C1 segment of cervical spinal cord (tissue), 14 donors: ENCODE results near the gene KMT2B.
A peak's percentile ranks its signal among the peaks of the same experiment; 100 is the strongest.
"Not testable (repeated sequence)": the region's sequence is repeated elsewhere in the genome, so short reads cannot be mapped to it uniquely, and the experiment has no call there.

Experiments
- DNase-seq, 14 donors: peaks; one replicate each; lab custom pipeline; 2025; lab: John Stamatoyannopoulos, UW

Gene KMT2B

DNA sequence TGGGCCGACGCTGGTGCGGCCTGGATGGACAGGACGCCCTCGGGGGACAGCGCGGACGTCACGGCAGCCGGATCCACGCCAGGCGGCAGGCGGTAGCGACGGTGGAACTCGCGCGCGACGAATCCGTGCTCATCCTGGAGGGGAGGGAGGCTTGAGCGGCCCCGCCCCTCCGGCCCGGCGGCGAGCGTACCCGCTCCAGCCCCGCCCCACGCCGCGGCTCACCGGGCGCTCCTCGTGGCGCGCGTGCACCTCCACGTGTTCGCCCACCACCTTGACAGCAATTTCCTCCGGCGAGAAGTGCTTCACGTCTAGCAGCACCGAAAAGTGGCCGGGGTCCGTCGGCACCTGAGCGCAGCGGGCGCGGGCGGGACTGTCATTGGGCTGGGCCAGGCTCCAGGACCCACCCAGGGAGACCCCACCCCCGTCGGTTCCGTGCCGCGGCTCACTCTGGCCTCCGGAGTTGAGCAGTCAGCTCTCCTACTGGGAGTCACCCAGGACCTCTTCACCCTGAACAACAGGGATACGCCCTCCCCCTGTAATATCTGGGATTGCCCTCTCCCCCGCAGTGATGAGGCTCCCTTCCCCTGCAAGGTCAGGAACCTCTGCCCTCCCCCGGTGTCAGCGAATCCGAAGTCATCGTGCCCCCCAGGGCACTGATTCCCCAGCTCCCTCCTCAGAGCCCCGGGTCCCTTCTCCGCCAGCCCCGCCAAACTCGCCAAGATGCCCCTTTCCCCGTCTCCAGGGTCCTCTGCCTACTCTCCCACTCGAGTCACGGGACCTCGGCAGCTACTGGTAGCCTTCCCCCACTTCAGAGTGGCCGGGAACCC is 38.0 kb downstream of the KMT2B start:
- no peak for DNase-seq

DNA sequence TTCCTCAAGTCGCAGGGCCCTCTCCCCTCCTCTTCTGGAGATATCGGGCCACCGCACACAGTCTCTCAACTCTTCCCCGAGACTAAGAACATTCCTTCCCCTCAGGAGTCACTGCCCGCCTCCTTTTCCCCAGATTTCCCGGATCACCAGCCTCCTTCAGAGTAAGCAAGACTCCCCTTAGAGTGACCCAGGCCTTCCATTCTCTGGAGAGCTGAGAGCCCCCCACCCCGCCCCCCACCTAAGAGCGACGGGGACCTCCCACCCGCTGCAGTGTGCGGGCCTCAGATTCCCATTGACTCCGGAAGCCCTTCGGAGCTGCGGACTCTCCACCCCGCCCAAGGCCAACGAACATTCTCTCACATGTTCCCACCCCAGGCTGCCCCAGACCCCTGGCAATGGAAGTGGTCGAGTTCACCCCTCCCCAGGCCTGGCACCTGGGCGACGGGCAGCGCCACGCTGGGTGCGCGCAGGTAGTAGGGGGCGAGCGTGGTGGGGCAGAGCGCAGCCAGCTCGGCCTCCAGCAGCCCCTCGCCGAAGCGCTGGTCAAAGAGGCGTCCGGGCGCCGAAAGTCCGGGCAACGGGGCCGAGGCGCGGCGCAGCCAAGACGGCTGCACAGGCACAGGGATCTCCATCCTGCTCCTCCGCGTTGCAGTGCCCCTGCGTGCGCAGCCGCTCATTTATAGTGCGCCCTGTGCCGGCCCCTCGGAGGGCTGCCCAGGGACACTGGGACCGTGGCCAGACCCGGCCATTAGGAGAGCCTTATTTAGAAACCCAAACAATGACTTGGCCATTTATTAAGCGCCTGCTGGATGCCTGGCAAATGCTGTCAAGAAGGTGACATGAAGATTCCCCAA is 38.8 kb downstream of the KMT2B start, which contains the start of gene HSPB6:
TSS of gene HSPB6 (minus strand) at position 653 of the 854 bp plus-strand sequence. CDS start at position 632, 21 bp downstream.
- DNase-seq: peak in 7 of 14 donors; percentile 16 to 66 (median 40)

DNA sequence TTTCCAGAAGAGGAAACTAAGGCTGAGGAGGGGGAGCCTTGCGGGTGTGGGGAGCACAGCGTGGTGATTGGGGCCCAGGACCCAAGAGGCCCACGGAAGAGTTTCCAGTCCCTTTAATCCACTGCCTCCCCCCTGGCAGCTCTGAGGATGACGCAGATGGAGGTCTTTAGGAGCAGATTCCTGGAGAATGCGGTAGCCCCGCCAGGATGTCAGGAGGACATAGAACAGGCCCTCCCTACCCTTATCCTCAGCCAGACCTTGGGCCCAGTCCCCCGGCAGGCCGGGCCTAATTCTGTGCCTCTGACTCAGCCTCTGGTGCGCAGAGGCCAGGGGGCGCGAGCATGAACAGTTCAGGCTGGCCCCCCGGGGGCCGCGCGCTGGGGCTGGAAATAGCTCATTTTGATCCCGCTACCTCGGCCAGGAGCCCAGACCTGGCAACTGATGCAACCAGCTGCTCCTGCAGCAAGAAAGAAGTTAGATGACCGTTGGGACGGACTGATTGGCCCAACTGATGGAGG is 39.5 kb downstream of the KMT2B start:
- peak in 6 of 14 donors; percentile 34 to 87 (median 76) for DNase-seq

GRCh38 chr19:35757749-35758608 is 40.2 kb downstream of the KMT2B start, which contains the start of gene PROSER3:
TSS of gene PROSER3 (plus strand) at chr19:35758176. CDS start at chr19:35758216, 40 bp downstream.
- peak; percentile 74 to 99 (median 97) for DNase-seq

DNA sequence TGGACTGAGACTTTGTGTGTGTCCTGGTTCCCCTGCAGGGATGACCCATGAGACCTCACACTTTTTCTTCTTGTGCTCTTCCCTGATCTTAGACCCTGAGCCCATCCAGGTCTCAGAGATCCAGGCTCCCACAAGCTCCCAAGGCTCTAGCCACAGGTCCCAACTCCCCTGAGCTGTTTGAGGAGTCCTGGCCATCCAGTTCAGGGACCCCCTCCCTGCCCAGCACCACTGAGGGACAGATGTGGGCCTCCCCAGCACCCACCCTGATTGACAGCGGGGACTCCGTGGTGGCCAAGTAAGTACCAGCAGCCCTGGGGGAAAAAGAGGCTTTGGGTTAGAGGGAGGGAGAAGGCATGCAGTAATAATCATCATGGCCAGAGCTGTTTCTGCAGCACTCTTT is 41.9 kb downstream of the KMT2B start:
- no peak for DNase-seq

DNA sequence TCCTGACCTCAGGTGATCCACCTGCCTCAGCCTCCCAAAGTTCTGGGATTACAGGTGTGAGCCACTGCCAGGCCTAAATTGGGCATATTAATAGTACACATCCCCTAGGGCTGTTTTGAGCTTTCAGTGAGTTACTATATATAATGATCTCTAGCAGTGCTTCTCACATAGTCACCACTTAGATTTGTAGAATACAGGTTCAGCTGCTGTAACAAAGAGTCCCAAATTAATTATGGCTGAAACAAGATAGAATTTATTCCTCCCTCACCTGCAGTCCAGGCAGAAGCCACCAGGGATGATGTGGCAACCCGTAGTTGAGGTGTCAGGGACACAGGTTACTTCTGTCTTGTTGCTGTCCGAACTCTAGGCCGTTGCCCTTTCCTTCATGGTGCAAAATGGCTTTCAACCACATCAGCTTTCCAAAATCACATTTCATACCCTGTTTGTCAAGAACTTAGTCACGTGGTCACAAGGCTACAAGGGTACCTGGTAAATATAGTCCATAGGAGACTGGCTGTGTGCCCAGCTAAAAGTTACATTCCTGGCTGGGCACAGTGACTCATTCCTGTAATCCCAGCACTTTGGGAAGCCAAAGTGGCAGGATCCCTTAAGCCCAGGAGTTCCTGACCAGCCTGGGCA is 43.0 kb downstream of the KMT2B start:
- DNase-seq: no peak

DNA sequence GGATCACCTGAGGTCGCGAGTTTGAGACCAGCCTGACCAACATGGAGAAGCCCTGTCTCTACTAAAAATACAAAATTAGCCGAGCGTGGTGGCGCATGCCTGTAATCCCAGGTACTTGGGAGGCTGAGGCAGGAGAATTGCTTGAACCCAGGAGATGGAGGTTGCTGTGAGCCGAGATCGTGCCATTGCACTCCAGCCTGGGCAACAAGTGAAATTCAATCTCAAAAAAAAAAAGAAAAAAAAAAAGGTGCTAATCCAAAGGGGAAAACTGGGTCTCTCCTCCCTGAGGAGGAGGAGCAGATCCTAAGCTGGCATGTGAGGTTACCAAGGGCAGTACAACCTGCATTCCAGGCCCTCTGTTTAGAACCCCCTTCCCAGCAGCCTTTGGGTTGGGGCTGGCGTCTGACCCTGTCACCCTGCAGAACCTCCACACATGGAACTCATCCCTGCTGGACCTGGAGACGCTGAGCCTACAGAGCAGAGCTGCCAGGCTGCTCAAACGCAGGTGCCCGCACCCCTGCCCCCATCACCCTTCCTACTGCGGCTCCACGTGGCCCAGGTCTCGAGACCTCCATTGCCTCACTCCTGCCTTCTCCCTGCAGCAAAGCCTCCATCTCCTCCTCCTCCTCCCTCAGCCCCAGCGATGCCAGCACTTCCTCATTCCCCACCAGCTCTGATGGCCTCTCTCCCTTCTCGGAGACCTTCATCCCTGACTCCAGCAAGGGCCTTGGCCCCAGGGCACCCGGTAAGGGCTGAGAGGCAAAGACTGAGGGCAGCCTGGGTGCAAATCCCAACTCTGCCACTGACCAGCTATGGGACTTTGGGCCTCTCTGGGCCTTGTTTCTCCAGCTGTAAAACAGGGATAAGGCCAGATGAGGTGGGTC is 46.9 kb downstream of the KMT2B start:
- DNase-seq: no peak

GRCh38 chr19:35766571-35767104 is 48.8 kb downstream of the KMT2B start:
- no peak for DNase-seq

- DNase-seq: no peak
Observed at GRCh38 chr19:35767288-35768081, 49.7 kb downstream of the KMT2B start.

DNA sequence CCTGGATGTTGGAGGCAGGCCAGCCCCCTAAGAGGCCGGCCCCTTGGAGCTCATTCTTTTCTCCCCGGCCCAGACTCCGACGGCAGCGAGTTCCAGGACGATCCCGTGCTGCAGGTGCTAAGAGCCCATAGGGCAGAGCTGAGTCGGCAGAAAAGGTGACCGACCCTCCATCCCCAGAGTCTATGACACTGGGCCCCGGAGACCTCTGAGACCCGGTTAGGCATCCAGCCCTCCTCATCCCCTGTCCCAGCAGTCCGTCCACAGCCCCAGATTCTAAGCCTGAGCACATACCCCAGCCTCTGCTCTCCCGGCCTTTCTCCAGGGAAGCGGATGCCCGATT is 50.2 kb downstream of the KMT2B start:
- DNase-seq: no peak

DNA sequence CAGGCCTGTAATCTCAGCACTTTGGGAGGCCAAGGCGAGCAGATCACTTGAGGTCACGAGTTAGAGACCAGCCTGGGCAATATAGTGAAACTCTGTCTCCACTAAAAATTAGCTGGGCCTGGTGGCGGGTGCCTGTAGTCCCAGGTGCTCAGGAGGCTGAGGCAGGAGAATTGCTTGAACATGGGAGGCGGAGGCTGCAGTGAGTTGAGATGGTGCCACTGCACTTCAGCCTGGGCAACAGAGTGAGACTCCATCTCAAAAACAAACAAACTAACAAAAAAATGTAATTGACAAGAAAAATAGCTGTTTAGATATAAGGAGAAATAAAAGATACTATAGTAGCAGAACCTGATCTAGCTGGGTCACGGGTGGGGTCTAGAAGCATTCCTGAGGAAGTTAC is 54.6 kb downstream of the KMT2B start:
- DNase-seq: not testable (repeated sequence)

- DNase-seq: no peak
Observed at GRCh38 chr19:35773020-35773806, 55.4 kb downstream of the KMT2B start.

DNA sequence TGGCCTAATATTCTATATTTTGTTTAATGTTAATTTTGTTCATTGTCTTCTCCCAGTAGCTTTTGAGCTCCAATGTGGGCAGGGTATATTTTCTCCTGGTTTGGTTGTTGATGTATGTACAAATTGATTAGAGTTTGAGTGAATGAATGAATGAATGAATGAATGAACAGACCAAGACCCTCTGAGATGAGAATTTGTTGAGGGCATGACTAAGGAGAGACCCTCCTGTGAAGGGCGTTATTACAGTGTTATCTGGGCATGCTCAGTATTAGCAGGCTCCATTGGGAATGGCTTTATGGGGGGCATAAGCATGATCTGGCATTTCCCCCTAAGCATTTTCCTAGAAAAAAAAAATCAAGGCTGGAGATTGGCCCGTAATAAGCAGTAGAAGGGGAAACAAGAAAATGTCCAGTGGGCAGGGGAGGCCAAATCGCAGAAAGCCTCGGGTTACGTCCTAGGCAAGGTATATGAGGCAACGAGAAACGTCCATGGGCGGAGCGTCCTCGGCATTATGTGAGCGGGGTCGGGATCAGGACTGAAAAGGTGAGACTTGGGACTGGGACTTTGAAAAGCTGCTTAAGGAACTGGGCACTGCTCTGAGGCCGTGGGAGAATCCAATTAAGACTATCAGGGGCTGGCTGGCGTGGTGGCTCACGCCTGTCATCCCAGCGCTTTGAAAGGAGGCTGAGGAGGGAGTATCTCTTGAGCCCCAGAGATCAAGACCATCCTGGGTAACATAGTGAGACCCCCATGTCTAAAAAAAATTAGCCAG is 56.7 kb downstream of the KMT2B start:
- no peak for DNase-seq

- no peak for DNase-seq
Observed at GRCh38 chr19:35775046-35775297, 57.2 kb downstream of the KMT2B start.

DNA sequence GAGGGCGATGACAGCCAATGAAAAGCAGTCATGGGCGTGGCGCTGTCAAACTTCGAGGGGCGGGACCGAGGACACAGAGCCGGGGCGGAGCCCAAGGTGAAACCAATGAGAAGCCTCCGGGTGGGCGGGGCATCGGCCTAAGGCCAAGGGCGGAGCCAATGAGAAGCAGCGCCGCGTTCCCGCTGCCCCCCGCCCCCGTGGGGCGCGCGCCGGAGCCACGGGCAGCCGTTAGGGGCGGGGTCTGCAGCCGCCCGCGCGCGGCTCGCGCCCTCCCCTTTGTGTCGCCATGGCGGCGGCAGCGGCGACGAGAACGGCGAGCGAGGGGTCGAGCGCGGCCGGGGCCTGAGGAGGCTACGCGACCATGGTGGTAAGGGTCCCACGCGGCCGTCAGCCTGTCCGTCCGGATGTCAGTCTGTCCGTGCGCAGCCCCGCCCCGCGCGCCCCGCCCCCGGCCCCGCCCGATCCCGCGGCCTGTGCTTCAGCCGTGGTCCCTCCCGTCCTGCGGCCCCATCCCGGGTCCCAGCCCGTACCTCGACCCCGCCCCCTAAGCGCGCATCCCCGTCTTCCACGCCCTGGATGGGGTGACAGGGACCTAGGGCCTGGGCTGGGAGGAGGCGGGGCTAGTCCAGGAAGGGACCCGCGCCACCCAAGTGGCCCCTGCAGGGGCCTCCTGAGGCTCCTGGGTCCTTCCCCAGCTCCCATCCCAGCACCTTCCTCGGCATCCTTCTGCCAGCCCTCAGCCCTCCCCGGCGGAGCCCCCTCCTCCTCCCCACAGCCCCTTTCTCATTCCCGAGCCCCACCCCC is 57.7 kb downstream of the KMT2B start, which contains the start of gene ARHGAP33:
TSS of gene ARHGAP33 (plus strand) at position 267 of the 804 bp plus-strand sequence. CDS start at position 362, 95 bp downstream.
- DNase-seq: peak; percentile 41 to 95 (median 92)

GRCh38 chr19:35776102-35776788 is 58.4 kb downstream of the KMT2B start:
- peak in 4 of 14 donors; percentile 8 to 31 (median 20) for DNase-seq
